ENCODE results near the gene TEX36.

DNA sequence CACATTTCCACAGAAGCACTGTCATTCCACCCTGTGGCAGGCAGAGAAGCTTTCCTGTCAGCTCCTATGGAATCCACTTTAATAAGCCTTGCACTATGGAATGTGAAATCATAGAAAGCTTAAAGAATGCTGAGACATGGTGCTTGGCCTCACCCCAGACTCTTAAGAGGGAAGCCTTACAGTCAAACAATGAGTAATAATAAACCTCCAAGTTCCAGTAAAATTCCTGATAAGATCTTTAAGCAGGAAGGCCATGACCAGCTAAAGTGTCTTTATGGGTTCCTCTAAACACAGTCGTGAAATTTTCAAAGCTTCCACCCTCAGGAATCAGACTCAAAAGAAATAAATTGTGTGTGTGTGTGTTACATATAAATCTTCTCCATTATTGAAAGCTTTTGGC, 11.9 kb upstream of the TEX36 start:
- no peak for TF ChIP-seq POLR2AphosphoS5 (IDR thresholded peaks at IDR 0.05)
- TF ChIP-seq, protein P1, sequence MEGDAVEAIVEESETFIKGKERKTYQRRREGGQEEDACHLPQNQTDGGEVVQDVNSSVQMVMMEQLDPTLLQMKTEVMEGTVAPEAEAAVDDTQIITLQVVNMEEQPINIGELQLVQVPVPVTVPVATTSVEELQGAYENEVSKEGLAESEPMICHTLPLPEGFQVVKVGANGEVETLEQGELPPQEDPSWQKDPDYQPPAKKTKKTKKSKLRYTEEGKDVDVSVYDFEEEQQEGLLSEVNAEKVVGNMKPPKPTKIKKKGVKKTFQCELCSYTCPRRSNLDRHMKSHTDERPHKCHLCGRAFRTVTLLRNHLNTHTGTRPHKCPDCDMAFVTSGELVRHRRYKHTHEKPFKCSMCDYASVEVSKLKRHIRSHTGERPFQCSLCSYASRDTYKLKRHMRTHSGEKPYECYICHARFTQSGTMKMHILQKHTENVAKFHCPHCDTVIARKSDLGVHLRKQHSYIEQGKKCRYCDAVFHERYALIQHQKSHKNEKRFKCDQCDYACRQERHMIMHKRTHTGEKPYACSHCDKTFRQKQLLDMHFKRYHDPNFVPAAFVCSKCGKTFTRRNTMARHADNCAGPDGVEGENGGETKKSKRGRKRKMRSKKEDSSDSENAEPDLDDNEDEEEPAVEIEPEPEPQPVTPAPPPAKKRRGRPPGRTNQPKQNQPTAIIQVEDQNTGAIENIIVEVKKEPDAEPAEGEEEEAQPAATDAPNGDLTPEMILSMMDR (IDR thresholded peaks at IDR 0.05) = no peak
- TF ChIP-seq POLR2A (IDR thresholded peaks at IDR 0.05; ENCODE audit: low read depth) = no peak

All from esophagus muscularis mucosa (tissue), 3 donors.